CD4-positive, alpha-beta T cell treated with Interleukin-4 for 4 hours (primary cell): ENCODE data around the gene CCBE1.

Source experiments
- DNase-seq: peaks from one replicate; pipeline ENCODE4 v3.0.0-alpha.2; 2020

The CCBE1 gene

DNA sequence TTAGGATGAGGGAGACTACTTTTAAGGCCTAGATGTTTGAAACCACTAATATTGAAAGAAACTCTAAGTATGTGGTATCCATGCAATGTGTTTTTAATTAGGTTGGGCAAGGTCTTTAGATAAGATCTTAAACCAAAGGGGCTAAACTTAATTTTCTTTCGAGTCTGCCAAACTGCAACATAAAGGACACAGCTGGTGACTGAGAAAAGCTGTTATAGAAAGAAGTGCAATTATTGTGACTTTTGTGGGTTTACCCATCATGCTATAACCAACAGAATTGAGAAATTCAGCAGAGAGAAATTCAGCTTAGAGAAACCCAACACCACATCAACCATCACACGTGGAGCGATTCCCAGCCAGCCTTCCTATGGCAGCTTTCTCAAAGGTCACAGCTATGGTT lies 218.6 kb downstream of the CCBE1 start:
- DNase-seq: no peak

DNA sequence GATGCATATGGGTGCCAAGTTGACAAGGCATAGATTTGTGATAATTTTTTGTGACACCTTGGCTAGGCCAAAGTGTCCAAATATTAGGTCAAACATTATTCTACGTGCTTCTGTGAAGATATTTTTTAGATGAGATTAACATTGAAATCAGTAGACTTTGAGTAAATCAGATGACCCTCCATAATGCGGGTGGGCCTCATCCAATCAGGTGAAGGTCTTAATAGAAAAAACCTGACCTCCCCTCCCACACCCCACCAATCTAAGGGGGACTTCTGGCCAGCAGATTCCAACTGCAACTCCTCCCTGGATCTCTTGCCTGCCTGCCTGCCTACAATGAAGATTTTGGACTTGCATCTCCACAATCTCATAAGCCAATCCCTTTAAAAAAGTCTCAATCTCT lies 219.4 kb downstream of the CCBE1 start:
- DNase-seq: no peak

DNA sequence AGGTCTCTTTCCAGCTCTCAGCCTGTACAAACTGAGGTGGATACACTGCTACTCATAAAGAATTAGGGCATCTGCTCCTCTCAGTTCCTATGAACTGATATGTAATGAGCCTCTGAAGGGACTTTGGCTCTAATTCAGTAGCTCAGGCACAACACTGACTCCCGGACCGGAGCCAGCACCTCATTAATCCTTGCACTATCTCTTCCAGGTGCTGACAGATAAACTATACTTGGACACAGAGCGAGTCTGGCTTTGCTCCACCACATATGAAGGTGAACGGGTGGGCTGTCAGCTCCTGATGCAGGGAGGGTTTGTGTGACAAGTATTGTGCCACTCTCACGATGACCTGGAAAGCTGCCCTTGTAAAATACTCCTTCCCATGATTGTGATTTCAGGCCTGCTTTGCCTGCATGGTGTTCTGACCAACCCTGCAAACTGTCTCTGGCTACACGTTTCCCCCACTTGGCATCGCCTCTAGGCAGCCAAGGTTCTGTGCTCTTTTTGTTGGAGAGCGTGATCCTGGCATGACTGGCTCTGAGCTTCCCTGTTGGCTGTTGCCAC lies 226.6 kb downstream of the CCBE1 start:
- no peak for DNase-seq

DNA sequence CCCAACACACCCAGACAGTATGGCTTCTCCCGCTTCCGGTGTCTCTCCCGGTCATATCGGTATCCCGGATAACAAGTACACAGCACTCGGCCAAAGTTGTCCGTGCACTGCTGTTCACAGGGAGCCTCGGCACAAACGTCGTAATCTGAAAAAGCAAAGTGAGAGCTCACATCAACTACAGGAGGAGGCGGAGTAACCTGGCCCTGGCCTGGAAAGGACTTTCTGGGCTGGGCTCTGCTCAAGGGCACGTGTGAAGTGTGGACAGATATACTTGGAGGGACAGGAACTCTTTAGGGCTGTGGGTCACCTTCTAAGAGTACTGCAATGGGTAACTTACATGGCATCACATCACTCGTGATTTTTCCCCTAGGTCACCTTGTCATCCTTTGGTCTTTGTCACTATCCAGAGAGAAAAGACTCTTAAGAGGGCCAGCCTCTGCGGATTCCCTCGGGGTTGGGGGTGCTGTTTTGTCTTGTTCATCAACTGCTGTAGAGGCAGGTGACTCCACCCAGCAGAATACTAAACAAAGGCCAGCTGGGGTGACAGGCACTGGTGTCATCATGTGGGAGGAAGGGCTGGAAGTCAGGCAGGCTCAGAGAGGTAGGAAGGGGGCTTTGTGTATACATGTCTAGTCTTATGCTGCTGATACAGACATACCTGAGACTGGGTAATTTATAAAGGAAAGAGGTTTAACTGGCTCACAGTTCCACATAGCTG lies 227.6 kb downstream of the CCBE1 start:
- DNase-seq: no peak

DNA sequence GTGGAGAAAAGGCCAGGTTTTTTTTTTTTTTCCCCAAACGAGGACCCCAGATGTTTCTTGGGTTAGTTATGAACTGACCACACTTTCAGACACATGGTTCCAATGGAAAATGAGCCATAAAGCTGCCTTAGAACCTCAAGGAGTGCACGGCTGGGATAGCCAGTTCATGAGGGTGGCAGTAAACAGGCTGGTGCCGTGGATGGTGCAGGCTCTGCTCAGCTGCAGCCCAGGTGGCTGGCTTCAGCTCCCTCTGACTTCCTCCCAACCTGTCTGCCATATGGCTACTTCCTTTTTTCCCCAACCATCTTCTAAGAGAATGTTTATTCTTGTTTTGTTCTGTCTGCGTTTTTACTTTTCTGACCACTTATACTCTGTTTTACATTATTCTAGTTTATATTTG lies 228.4 kb downstream of the CCBE1 start:
- no peak for DNase-seq

DNA sequence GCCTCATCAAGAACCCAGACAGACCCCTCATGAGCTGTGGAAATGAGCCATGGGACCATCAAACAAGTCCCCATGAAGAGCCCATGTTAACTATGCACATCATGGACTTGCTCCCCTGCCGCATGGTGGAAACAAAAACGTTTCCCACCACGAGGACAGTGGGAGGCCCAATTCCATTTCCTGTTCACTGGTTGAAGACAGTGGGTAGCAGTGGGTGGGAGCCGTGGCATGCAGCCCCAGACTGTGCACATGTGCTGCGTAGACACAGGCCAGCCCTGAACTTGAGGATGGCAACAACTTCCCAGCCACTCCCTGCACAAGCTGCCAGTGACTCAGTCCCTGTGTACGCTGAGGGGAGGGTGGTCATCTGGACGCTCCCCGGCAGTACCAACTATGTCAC lies 229.7 kb downstream of the CCBE1 start:
- DNase-seq: no peak

DNA sequence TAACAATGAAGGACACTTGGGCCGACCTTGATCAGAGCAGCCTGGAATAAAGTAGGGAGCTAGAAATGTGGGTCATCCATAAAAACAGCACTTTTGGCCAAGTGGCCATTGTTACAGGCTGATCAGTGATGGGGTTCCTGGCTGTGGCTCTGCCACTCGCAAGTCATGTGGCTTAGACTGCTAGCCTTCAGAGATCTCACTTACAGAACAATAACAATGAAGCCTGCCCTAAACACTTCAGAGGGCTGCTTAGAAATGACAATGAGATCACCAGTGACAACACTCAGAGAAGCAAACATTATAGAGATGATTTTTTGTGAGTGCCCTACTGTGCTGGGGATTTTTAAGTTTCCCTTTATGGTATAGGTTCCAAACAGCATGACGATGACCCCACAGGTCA lies 230.2 kb downstream of the CCBE1 start:
- no peak for DNase-seq

DNA sequence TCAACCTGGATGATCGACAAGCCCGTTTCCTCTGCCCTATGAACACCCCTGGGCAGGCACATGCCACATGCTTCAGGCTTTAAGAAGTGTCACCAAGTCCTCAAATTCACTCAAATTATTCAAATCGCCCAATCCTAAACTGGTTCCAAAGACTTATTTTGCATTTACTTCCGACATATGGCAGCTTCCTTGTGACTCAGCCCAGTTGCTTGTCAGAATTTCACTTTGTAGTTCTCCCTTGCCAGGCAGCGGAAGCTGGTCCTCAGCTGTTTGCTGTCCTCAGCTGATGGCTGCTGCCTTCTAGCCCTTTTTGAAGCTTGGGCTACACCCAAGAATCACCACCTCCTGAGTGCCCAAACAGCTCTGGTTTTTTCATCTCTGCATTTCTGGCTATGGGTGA lies 232.7 kb downstream of the CCBE1 start:
- no peak for DNase-seq

DNA sequence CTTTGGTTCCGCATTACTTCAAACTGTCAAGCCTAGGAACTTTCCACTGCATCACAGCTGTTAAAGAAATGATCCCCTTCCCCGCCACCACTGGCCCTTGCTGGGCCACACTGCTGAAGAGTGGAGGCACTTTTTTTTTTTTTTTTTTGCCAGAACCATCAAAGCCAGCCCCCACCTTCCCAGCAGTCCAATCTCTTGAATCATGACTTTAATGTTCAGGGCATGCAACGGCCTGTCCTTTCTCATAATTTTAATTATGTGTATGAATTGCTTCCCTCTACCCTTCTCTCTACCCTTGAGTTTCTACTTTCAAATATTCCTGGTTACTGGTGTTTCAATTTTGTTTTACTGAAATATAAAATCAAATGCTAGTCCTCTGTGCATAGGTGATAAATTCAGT lies 236.1 kb downstream of the CCBE1 start:
- no peak for DNase-seq

DNA sequence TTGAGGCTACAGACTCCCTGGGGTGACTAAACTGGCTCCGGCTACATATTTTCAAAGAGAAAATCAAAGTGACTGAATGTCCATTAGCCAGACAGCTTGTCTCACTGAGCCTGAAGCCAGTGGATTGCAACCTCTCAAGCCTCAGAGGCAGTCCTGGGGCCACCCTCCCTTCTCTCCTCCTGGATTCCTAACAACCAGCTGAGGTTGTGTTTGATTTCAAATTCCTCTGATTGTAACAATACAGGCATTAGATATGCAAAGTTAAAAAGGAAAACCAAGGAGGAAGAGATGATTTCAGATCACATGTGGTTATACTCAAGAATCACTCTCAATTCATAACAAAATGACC lies 237.2 kb downstream of the CCBE1 start:
- DNase-seq: no peak

DNA sequence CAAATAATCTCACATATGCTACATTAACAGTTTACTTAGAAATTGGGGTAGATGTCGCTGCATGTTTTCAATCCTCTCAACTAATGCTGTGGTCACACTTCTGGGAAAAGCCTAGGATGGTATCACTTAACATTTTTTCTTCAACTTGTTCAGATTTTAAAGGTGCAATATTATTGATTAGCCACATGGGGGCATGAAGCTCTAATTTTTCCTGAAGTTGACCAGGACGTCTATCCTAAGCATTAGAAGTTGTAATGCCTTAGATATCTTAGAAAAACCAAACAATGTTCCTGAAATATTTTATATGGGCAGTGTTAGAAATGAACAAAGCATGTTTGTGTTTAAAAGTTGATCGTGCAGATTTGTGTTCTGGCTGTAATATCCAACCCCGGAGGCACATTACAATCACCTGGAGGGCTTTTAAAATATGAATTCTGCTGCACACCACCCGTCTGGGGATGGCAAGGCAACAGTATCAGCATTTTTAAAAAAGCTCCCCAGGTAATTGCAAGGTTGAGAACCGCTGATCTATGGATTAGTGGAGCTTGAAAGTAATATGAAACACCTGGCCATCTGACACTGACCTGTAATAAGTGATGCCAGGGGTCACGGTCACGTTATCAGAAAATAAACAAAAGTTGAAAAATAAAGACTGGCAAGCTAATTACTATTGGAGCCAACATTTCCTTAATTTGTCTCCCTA lies 237.7 kb downstream of the CCBE1 start:
- no peak for DNase-seq

DNA sequence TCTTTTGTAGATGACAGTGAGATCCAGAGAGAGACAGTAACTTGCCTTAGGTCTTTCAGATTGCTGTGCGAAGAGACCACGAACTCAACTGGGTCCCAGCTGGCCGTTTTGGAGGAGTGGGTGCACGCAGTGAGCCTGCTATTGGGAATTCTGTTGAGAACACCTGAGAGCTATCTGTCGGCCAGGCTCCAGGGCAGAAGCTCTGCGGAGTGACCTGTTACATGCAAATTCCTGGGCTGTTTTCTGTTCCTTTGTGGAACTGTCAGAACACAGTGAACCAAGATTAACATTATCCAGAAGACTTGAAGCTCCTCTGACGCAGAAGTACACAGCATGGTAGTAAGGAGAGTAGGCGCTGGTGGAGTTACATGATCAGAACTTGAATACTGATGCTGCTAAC lies 238.6 kb downstream of the CCBE1 start:
- DNase-seq: no peak

DNA sequence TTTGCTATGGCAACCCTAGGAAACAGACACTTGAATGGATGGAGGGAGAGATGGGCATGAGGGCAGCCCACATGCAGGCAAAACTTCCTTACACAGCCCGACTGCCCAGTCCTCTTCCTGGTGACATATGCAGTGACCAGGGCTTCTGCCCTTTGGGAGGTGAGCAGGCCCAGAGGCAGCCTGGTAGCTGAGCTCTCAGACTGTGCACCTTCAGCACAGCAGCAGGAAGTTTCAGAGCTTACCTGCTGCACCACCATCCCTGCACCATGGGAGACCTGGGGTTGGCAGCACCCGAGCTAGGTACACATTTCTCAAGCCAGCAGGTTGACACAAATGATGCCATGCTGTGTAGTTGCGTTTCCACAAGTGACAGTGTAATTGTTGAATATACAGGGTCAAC lies 240.6 kb downstream of the CCBE1 start:
- no peak for DNase-seq

DNA sequence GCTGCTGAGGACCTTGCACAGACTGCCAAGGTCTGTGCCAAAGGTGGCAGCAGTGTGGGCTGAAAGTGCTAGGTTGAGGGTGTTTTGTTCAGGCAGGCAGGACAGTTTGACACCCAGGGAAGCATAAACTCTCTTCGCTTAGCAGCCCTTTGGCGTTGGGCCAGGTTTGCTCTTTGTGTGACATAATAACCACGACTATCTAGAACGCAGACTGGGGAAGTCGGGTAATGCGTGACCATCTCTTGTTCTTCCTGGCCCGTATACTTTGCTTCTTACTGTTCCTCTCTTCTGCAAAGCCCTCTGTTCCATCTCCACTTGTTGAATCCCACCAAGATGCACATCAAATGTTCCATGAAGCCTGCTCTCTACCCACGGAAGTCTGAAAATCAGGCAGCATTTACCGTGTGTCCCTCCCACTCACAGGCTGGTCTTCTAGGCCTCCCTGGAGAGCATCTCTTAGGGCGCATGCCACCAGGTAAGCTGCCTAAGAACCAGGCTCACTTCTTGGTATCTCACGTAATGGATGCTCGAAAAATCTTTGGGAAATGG lies 241.4 kb downstream of the CCBE1 start:
- DNase-seq: no peak

DNA sequence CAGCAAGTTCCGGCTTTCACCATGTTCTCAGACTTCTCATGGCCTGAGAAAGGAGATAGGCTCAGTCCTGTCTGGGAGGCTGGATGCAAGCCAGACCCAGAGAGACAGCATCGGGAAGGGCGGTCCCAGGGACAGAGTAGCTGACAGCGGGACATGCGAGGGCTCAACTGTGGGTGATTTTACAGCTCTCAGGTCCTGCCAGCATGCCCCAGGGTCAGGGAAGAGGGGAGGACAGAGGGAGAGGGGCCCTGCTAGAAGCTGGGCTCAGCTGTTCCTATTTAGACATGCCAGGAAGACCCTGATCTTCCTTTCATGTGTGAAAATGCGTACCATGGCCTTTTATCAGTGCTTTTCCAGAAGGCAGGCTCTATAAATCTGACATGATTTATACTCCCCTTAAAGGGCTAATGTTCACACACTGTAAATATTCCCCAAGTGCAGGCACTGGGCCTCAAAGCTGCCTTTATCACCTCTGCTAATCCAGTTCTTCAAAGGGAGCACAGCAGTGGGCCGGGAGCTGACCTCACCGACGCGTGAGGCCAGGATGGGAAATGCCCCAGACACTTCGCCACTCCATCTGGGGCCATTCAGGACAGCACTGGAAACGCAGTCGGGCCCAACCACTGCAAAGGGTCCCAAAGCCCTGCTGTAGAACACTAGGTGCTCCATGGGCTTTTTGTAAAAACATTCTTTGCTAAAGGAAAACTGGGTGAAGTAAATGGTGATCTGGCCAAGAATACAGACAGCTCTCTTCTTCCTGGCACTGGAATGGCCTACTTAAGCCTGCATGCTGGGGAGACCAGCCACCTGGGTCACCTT lies 242.1 kb downstream of the CCBE1 start:
- DNase-seq: no peak

DNA sequence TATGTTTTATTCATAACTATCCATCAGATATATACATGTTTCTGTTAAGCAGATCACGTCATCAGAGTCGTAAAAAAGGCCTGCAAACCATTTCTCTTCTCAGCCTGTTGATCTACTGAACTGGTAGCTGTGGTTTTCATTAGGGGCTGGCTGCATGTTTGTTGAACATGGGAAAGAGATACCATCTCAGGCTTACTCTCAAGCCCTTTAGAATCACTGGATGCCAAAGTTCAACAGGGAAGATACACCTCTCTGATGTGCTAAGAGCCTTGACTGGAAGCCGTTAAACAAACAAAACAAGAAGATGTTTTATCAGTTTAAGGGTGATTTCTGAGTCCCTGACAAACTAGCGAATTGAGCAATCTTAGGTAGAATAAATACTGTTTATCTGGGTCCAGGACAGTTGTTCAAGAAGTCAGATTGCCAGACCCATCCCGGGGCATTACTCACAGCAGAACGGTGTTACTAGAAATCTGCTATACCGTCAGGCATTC lies 243.7 kb downstream of the CCBE1 start:
- no peak for DNase-seq

DNA sequence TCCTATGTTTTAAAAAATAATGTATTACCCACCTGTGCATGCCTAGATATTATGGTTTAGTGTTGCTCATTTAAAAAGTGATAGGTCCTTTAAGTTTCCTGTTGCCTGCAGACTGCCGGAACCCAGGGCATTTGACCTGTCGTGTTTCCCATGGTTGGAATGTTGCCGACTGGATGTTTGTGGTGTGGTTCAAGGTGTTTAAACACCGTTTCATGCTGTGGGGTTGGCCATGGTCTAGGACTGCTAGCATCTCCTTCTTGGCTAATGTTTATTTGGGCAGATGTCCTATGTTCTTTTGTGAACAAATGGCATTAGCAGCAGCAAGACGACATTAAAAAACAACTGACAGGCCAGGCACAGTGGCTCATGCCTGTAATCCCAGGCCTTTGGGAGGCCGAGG lies 245.3 kb downstream of the CCBE1 start:
- no peak for DNase-seq

DNA sequence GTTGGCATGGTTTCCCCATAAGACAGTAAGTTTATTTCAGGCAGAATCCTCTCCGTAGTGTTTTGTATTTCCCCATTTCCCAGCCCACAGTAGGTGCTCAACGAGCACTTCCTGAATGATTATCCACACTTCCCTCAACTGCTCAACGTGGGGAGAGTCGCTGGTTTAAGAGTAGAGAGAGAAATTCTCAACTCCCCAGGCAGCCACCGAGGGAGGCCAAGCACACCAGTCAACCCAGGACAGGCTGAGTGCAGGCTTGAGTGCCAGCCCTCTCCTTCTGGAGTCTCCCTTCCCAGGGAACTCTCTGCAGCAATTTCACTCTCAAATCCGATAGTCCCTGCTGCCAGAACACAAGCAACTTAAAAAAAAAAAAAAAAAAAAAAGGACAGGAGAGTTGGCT lies 246.2 kb downstream of the CCBE1 start:
- no peak for DNase-seq

DNA sequence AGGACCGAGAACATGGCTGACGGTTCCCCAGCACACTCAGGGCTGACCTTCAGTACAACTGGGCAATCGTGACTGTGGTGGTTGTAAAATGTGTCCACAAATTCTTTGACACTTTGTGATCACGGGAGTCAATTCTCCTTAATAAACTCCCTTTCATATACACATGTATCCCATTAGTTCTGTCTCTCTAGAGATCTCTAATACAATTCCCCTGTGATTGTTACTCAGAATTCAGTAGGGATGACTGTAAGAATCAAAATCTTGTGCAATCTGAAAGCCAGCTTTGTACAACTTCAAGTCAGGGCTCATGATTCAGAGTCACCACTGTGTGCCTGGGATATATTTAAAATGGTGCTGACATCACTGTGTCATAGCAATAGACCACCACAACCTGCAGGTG lies 248.7 kb downstream of the CCBE1 start:
- no peak for DNase-seq

DNA sequence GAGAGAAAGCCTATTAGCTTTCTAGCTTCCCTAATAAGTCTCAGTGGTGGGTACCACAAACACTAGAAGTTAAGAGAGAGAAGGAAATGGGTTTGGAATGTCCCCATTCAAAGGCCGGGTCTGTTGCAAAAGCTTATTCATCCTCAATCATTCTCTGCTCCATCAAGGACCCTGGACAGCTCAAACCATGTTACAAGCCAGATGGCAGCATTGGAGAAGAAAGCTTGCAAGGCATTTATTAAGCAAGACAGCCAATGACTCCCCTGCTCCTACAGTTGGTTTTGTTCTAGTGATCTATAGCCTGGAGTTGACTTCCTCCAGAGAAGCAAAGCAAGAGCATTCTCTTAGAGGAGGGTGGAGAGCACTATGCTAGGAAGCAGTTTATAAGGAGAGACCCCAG lies 251.2 kb downstream of the CCBE1 start:
- DNase-seq: no peak

DNA sequence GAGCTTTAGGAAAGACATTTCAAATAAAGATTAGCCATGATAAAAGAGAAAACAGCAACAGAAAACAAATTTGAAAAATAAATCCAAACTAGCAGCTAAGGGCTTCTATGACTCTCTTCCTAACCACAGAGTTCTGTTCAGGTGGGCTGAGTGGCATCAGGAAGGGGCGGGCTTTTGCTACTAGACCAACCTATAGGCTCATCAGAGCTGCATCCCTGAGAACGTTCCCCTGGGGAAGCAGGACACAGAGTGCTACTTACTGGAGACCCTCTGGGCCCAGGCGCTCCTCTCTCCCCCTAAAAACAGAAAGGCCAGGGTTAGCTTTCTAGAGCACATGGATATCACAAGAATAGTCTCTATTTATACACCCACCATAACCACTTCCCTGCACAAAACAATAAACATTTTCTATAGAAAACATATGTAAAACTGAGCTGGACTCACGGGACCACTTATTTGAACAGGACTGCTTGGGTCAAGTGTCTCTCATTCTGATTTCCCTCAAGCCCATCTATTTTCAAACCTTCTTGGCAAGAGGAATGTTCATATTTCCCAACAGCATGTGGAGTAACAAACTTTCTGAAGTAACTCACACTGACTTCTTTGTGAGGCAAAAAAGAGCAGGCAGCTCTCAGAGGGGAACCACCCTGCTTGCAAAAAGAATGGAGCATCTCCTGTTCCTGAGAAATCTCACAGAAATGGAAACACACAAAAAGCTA lies 259.2 kb downstream of the CCBE1 start:
- no peak for DNase-seq

DNA sequence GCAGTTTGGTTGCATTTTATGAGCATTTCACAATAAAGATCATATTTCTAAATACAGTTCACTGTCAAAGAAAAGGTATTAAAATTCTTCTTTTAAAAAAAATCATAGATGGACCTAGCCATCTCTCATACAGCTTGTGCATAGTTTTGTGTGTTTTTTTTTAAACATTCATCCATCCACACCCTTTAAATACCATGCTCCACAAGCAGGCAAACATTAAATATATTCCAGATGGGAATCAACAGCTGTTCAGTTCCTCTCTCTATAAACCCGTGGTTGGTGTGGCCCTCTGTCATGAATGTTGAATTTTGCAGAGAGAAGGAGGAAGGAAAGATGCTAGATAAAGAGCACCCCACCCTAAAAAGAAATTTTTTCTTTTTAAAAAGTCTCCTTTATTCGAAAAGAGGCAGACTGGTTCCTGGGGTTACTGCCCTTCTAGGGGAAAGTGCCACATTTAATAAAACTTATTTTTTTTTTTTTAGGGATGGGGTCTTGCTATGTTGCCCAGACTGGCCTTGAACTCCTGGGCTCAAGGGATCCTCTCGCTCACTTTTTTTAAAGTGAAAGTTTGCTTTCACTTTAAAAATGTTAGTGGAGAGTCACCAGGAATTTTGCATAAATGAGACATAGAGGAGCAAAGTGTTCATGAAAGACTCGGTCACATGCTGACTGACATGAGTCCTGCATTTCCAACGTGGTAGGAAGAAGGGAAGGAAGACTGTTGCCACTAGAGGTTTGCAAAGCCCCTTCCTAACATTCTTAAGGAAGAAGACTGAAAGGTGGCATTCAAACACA lies 264.2 kb downstream of the CCBE1 start:
- DNase-seq: no peak
